ENCODE data around the gene INHA. TPM values are rescaled to one million over a fixed set of nuclear protein-coding genes. Genes with fewer than 3 reads are reported as not detected.

INHA gene
- total RNA-seq, 1 experiment from 2014 or later: 1.2 TPM

DNA sequence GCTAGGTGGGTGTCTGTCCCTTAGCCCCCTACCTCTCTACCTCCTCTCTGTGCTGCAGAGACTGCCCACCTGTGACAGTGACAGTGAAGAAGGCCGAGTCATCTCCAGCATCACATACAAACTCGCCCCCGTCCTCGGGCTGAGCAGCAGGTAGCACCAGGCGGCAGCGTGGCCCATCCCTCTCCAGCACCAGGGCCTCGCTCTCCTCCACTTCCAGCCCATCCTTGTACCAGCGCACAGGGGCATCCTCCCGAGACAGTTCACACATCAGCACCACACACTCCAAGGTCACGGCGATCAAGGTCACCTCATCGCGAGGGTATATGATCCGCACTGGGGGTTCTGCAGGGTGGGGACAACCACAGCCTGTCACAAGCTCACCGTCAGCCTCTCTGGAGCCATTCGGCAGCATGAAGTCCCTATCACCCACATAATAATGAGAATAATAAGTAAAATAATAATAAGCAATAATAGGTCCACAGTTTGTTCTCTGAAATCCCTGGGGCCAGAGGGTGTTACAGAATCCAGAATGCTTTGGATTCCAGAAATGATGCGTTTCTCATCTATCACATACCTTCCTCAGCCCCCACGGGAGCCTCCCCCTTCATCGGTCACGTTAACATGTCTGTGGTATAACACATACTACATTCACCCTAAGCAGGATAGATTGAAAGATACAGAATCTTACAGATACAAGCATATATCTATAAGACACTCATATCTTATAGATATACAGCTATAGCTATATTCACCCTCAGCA lies 12.8 kb upstream of the INHA start:
- intact Hi-C loops (cut with micrococcal nuclease): no loop called here
- POLR2A ChIA-PET: no interaction called here
- TF ChIP-seq, protein P1, sequence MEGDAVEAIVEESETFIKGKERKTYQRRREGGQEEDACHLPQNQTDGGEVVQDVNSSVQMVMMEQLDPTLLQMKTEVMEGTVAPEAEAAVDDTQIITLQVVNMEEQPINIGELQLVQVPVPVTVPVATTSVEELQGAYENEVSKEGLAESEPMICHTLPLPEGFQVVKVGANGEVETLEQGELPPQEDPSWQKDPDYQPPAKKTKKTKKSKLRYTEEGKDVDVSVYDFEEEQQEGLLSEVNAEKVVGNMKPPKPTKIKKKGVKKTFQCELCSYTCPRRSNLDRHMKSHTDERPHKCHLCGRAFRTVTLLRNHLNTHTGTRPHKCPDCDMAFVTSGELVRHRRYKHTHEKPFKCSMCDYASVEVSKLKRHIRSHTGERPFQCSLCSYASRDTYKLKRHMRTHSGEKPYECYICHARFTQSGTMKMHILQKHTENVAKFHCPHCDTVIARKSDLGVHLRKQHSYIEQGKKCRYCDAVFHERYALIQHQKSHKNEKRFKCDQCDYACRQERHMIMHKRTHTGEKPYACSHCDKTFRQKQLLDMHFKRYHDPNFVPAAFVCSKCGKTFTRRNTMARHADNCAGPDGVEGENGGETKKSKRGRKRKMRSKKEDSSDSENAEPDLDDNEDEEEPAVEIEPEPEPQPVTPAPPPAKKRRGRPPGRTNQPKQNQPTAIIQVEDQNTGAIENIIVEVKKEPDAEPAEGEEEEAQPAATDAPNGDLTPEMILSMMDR (IDR thresholded peaks at IDR 0.05; ENCODE audit: unreplicated experiment): no peak
- Mint-ChIP-seq H3K36me3 (ENCODE audit: insufficient read depth, unreplicated experiment) (peaks cover 4% of the 10 kb centered on the region), H3K27me3 (ENCODE audit: insufficient read depth, unreplicated experiment) (no peaks in the 10 kb centered on the region), H3K4me3 (ENCODE audit: unreplicated experiment) (no peak overlapping the region), H3K27ac (ENCODE audit: low read depth, unreplicated experiment) (no peak overlapping the region), H3K9me3 (ENCODE audit: unreplicated experiment) (no peaks in the 10 kb centered on the region), H3K4me1 (ENCODE audit: insufficient read depth, unreplicated experiment) (no peaks in the 10 kb centered on the region)
- DNase-seq (ENCODE audit: unreplicated experiment): no peak
- no TSS peak for BruUV-seq (replicated peaks)
- CTCF ChIA-PET: interaction anchor here (0.6 to 4.6 kb wide), 32 partner anchors 8 to 1094 kb away, joined by 3 to 23 read pairs (median 6); partner anchors contain the start of genes CHPF, INHA, OBSL1 and STK11IP

DNA sequence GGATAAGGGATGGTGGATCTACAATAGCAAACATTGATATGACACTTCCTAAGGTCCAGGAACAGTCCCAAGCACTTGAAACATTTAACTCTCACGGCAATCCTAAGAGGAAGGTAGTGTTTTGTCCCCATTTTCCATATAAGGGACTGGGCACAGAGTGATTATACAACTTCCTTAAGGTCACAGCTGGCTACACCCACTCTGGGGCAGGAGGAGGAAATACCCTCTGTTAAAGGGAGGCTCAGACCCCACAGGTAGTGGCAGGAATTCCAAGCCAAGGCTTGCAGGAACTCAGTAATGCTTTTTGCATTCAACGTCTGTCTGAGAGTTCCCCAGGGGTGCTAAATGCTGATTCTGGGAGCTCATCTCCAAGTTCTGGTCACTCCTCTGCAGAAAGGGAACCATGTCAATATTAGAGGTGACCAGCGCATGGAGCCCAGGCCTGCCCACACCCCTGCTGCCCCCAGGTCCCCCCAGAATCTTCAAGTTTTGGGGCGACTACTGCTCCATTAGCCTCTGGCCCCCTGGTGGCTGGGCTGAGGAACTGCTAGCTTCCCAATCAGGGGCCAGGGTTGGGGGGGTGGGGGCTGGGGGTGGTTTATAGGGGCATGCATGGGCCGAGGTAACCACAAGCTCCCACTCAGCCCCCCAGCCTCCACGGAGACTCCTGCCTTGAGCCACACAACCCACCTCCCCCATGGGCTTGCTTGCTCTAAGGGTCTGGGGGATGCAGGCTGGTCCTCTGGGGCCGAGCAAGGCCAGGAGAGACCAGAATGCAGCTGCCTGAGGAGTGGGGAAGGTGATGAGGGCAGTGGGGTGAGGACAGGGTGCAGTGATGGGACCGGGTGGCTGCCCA lies 11.8 kb upstream of the INHA start:
- H3K36me3 Mint-ChIP-seq (ENCODE audit: insufficient read depth, unreplicated experiment): peaks cover 4% of the 10 kb centered on the region
- H3K27ac Mint-ChIP-seq (ENCODE audit: low read depth, unreplicated experiment): no peak overlapping the region
- no peaks in the 10 kb centered on the region for H3K27me3 Mint-ChIP-seq (ENCODE audit: insufficient read depth, unreplicated experiment)
- CTCF ChIA-PET: interaction anchor here (0.6 to 4.6 kb wide), 39 partner anchors 8 to 850 kb away, joined by 3 to 23 read pairs (median 5); partner anchors contain the start of genes CHPF, INHA, OBSL1 and STK11IP
- H3K4me3 Mint-ChIP-seq (ENCODE audit: unreplicated experiment): no peak overlapping the region
- POLR2A ChIA-PET: interaction anchor here (0.8 to 1.9 kb wide), 3 partner anchors 8 to 37 kb away, joined by 3 to 6 read pairs (median 3); partner anchors contain the start of genes CHPF, STK11IP and TMEM198
- DNase-seq (ENCODE audit: unreplicated experiment): no peak
- no TSS peak for BruUV-seq (replicated peaks)
- intact Hi-C loops (cut with micrococcal nuclease): no loop called here
- no peaks in the 10 kb centered on the region for H3K4me1 Mint-ChIP-seq (ENCODE audit: insufficient read depth, unreplicated experiment)
- TF ChIP-seq, protein P1 (IDR thresholded peaks at IDR 0.05; ENCODE audit: unreplicated experiment): peak; percentile 80
- H3K9me3 Mint-ChIP-seq (ENCODE audit: unreplicated experiment): no peaks in the 10 kb centered on the region

DNA sequence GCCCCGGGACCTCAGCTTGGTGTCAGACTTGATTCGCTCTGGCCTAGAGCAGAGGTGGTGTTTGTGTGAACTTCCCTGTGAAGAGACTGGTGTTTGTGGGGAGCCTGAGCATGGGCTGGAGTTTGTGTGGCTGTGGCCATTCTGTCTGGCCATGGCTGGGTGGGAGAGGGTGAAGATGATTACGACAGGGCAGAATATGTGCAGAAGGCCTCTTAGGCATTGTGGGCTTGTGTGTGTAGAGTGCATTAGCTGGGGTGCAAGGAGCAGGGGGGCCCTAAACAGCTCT lies 11.3 kb upstream of the INHA start:
- peaks cover 4% of the 10 kb centered on the region for H3K36me3 Mint-ChIP-seq (ENCODE audit: insufficient read depth, unreplicated experiment)
- no peak overlapping the region for H3K27ac Mint-ChIP-seq (ENCODE audit: low read depth, unreplicated experiment)
- TF ChIP-seq, protein P1 (IDR thresholded peaks at IDR 0.05; ENCODE audit: unreplicated experiment): no peak
- CTCF ChIA-PET: interaction anchor here (0.6 to 4.6 kb wide), 29 partner anchors 8 to 850 kb away, joined by 3 to 23 read pairs (median 8); partner anchors contain the start of genes CHPF, INHA, OBSL1 and TMEM198
- POLR2A ChIA-PET: interaction anchor here (0.8 to 1.9 kb wide), 3 partner anchors 8 to 37 kb away, joined by 3 to 6 read pairs (median 3); partner anchors contain the start of genes CHPF, STK11IP and TMEM198
- H3K4me3 Mint-ChIP-seq (ENCODE audit: unreplicated experiment): no peak overlapping the region
- no peaks in the 10 kb centered on the region for H3K4me1 Mint-ChIP-seq (ENCODE audit: insufficient read depth, unreplicated experiment)
- H3K9me3 Mint-ChIP-seq (ENCODE audit: unreplicated experiment): no peaks in the 10 kb centered on the region
- no peaks in the 10 kb centered on the region for H3K27me3 Mint-ChIP-seq (ENCODE audit: insufficient read depth, unreplicated experiment)
- intact Hi-C loops (cut with micrococcal nuclease): no loop called here
- DNase-seq (ENCODE audit: unreplicated experiment): no peak
- no TSS peak for BruUV-seq (replicated peaks)

Measured in MCF 10A (cell line).